Measurements from ENCODE around the gene FNIP2. TPM values are rescaled to one million over a fixed set of nuclear protein-coding genes. Genes with fewer than 3 reads are reported as not detected.

FNIP2 gene
- total and polyA plus RNA-seq, 9 of the 15 experiments (the other 6 are each of a cell fraction or from before 2014, with no cell fraction given) = 1.7 to 15.5 (median 8.3) TPM

GRCh38 chr4:158809611-158810486, 41.0 kb downstream of the FNIP2 start (continued):
- TF ChIP-seq BACH1 (tag; IDR thresholded peaks at IDR 0.05) (no peak), PREB (CRISPR knock-in tag; IDR thresholded peaks at IDR 0.05) (no peak), FOXK1 (CRISPR knock-in tag; IDR thresholded peaks at IDR 0.05; ENCODE audit: borderline replicate concordance) (no peak), SP2 (IDR thresholded peaks at IDR 0.05; ENCODE audit: extremely low read depth, low read depth, low read length, poor library complexity, severe bottlenecking) (no peak), ZFP91 (CRISPR knock-in tag; IDR thresholded peaks at IDR 0.05) (no peak), HNRNPUL1 (IDR thresholded peaks at IDR 0.05; ENCODE audit: low read length) (no peak), GATAD2A (IDR thresholded peaks at IDR 0.05) (no peak), ERF (CRISPR knock-in tag; IDR thresholded peaks at IDR 0.05) (no peak), EP400 (IDR thresholded peaks at IDR 0.05) (no peak), PBX2 (CRISPR knock-in tag; IDR thresholded peaks at IDR 0.05; ENCODE audit: low read depth) (no peak), PBX2 (tag; conservative IDR thresholded peaks at IDR 0.05; ENCODE audit: low read depth) (no peak), TFAM (CRISPR knock-in tag; conservative IDR thresholded peaks at IDR 0.05) (no peak), ELF1 (tag; IDR thresholded peaks at IDR 0.05) (peak; percentile 72), NFIX (CRISPR knock-in tag; IDR thresholded peaks at IDR 0.05; ENCODE audit: low read depth) (no peak), TFAP4 (CRISPR knock-in tag; IDR thresholded peaks at IDR 0.05; ENCODE audit: borderline replicate concordance) (no peak), FOXA1 (IDR thresholded peaks at IDR 0.05; ENCODE audit: borderline replicate concordance) (no peak), ZBTB12 (CRISPR knock-in tag; IDR thresholded peaks at IDR 0.05) (no peak), TAF1 (IDR thresholded peaks at IDR 0.05; ENCODE audit: control insufficient read depth, extremely low read depth, insufficient read depth, low read length, severe bottlenecking) (no peak), RAD21 (CRISPR knock-in tag; conservative IDR thresholded peaks at IDR 0.05 in 1 of 2, IDR thresholded peaks at IDR 0.05 in 1 of 2) (no peak), BRF1 (IDR thresholded peaks at IDR 0.05; ENCODE audit: borderline replicate concordance, extremely low read depth, insufficient read length) (no peak)

All from K562 (cell line).